Gastroesophageal sphincter (tissue), 4 donors: ENCODE measurements around the gene SH3GL3. TPM values are rescaled to one million over a fixed set of nuclear protein-coding genes. Genes with fewer than 3 reads are reported as not detected.

Experiments
- ATAC-seq: fragments of 150-250 bp; one replicate; pipeline ENCODE4 v1.9.1; 2016; ENCODE audit warnings: mild to moderate bottlenecking, moderate library complexity
- H3K27ac ChIP-seq, 4 donors: fragments of 200-600 bp; sonication (generic) in 3 of 4; 1 replicate in 3 of 4; 2 replicates in 1 of 4; pipeline ENCODE4 v1.5.1; 2016 to 2019
- H3K27me3 ChIP-seq: fragments of 200-600 bp; sonication (generic); one replicate; pipeline ENCODE4 v1.5.1; 2019
- H3K36me3 ChIP-seq, 2 donors: fragments of 200-600 bp; sonication (generic); one replicate each; pipeline ENCODE4 v1.5.1; 2019; ENCODE audit warnings: control low read depth in 1 of 2
- H3K4me1 ChIP-seq, 3 donors: fragments of 200-600 bp; sonication (generic); 1 replicate in 2 of 3; 2 replicates in 1 of 3; pipeline ENCODE4 v1.5.1; 2016 to 2019; ENCODE audit warnings: control low read depth in 2 of 3
- H3K4me3 ChIP-seq, 2 donors: fragments of 200-600 bp; sonication (generic); one replicate each; pipeline ENCODE4 v1.5.1; 2019; ENCODE audit warnings: mild to moderate bottlenecking in 1 of 2, moderate library complexity in 1 of 2
- H3K9me3 ChIP-seq, 3 donors: fragments of 200-600 bp; sonication (generic); one replicate each; pipeline ENCODE4 v1.5.1; 2017 to 2019; ENCODE audit warnings: control low read depth in 2 of 3
- CTCF ChIP-seq, 4 experiments: fragments of 200-600 bp in 2 of 4; fragments of 450-650 bp in 2 of 4; sonication (generic) in 1 of 4; IDR thresholded peaks; one replicate each; pipeline ENCODE4 v1.5.1; 2017 to 2019; ENCODE audit warnings: antibody characterized with exemption in 4 of 4, mild to moderate bottlenecking in 2 of 4, moderate library complexity in 2 of 4
- EP300 ChIP-seq: sonication (generic); formaldehyde crosslinking; IDR thresholded peaks from one replicate; pipeline ENCODE4 v1.6.1; 2017; ENCODE audit warnings: antibody characterized with exemption, mild to moderate bottlenecking
- POLR2A ChIP-seq, 2 donors: fragments of 450-650 bp; IDR thresholded peaks; one replicate each; pipeline ENCODE4 v1.6.1; 2017; ENCODE audit warnings: antibody characterized with exemption in 2 of 2, mild to moderate bottlenecking in 2 of 2, moderate library complexity in 1 of 2
- POLR2AphosphoS5 ChIP-seq: sonication (generic); formaldehyde crosslinking; IDR thresholded peaks from one replicate; pipeline ENCODE4 v1.6.1; 2017; ENCODE audit warnings: antibody characterized with exemption
- WGBS, 2 donors: methylation state at CpG; one replicate each; pipeline ENCODE4 v1.1.5; 2018; ENCODE audit warnings: low coverage in 1 of 2; 5-methylcytosine and 5-hydroxymethylcytosine counted together
- total RNA-seq, 4 donors: library from RNA; depleted of rRNA; stranded (reverse); fragments of >200 nt; gene quantifications; one replicate each; pipeline ENCODE4 v1.1.0, GENCODE V29; 2016

SH3GL3 gene
- total RNA-seq, 4 donors from 2014 or later = 0.31 to 0.94 TPM; not detected in 2

- Histone ChIP-seq H3K27me3 (peaks cover 4% of the 10 kb centered on the region), H3K4me1 (no peaks in the 10 kb centered on the region), H3K9me3 (peaks cover 0 to 10% (median 0%) of the 10 kb centered on the region in 3 donors), H3K27ac (no peak overlapping the region), H3K36me3 (no peaks in the 10 kb centered on the region), H3K4me3 (no peak overlapping the region)
- ATAC-seq = no peak
- TF ChIP-seq POLR2A (IDR thresholded peaks at IDR 0.05) (no peak), CTCF (IDR thresholded peaks at IDR 0.05) (no peak), POLR2AphosphoS5 (no peak), EP300 (no peak)
- 43 to 61% methylated on average over 2 of the region's 2 CpGs for WGBS, 2 donors
Observed at GRCh38 chr15:83476066-83476465, 28.9 kb downstream of the SH3GL3 start.

GRCh38 chr15:83476708-83477107, 29.6 kb downstream of the SH3GL3 start:
- Histone ChIP-seq H3K27ac (no peak overlapping the region), H3K27me3 (peaks cover 4% of the 10 kb centered on the region), H3K36me3 (no peaks in the 10 kb centered on the region), H3K9me3 (peaks cover 0 to 3% (median 0%) of the 10 kb centered on the region in 3 donors), H3K4me3 (no peak overlapping the region), H3K4me1 (no peaks in the 10 kb centered on the region)
- ATAC-seq = no peak
- WGBS, 2 donors = 65 to 100% methylated on average over 1 to 2 of the region's 2 CpGs
- TF ChIP-seq POLR2A (IDR thresholded peaks at IDR 0.05) (no peak), POLR2AphosphoS5 (no peak), EP300 (no peak), CTCF (IDR thresholded peaks at IDR 0.05) (no peak)

GRCh38 chr15:83477172-83477807, 30.1 kb downstream of the SH3GL3 start:
- no peaks in the 10 kb centered on the region for H3K4me1 ChIP-seq
- no peak for TF ChIP-seq POLR2A (IDR thresholded peaks at IDR 0.05)
- TF ChIP-seq POLR2AphosphoS5 = no peak
- no peak for TF ChIP-seq EP300
- TF ChIP-seq CTCF (IDR thresholded peaks at IDR 0.05) = no peak
- H3K9me3 ChIP-seq = no peaks in the 10 kb centered on the region
- H3K4me3 ChIP-seq = no peak overlapping the region
- H3K27ac ChIP-seq = no peak overlapping the region
- no peaks in the 10 kb centered on the region for H3K36me3 ChIP-seq
- ATAC-seq = no peak
- 41 to 46% methylated on average over 3 of the region's 3 CpGs for WGBS, 2 donors
- H3K27me3 ChIP-seq = peaks cover 4% of the 10 kb centered on the region

- ATAC-seq = no peak
- WGBS, 2 donors = 80 to 86% methylated on average over 4 to 5 of the region's 5 CpGs
- Histone ChIP-seq H3K27me3 (peaks cover 4% of the 10 kb centered on the region), H3K9me3 (peaks cover 0 to 1% (median 0%) of the 10 kb centered on the region in 3 donors), H3K36me3 (no peaks in the 10 kb centered on the region), H3K27ac (no peak overlapping the region), H3K4me3 (no peak overlapping the region), H3K4me1 (no peaks in the 10 kb centered on the region)
- TF ChIP-seq CTCF (IDR thresholded peaks at IDR 0.05) (no peak), EP300 (no peak), POLR2A (IDR thresholded peaks at IDR 0.05) (no peak), POLR2AphosphoS5 (no peak)
Observed at GRCh38 chr15:83477808-83478537, 30.8 kb downstream of the SH3GL3 start.

GRCh38 chr15:83483612-83484011, 36.5 kb downstream of the SH3GL3 start:
- peaks cover 0 to 19% (median 0%) of the 10 kb centered on the region in 3 donors for H3K9me3 ChIP-seq
- H3K27me3 ChIP-seq = peaks cover 4% of the 10 kb centered on the region
- H3K4me1 ChIP-seq = no peaks in the 10 kb centered on the region
- H3K27ac ChIP-seq = no peak overlapping the region
- TF ChIP-seq CTCF (IDR thresholded peaks at IDR 0.05) = no peak
- TF ChIP-seq EP300 = no peak
- no peak for TF ChIP-seq POLR2A (IDR thresholded peaks at IDR 0.05)
- TF ChIP-seq POLR2AphosphoS5 = no peak
- ATAC-seq = no peak
- no peaks in the 10 kb centered on the region for H3K36me3 ChIP-seq
- no peak overlapping the region for H3K4me3 ChIP-seq
- WGBS, 2 donors = 92% methylated on average over 1 of the region's 1 CpG; no CpG with 5 or more reads in 1 of the 2 donors
